ENCODE measurements around the gene GAS1. TPM values are rescaled to one million over a fixed set of nuclear protein-coding genes. Genes with fewer than 3 reads are reported as not detected.

GAS1 gene
- total RNA-seq, 2 experiments from 2014 or later = 0.59 to 0.69 TPM

GRCh38 chr9:86903734-86904085 is 43.6 kb downstream of the GAS1 start:
- H3K4me3 ChIP-seq (ENCODE audit: low read length) = no peak overlapping the region
- ATAC-seq (ENCODE audit: poor library complexity) (no peak), DNase-seq (no peak)
- intact Hi-C loops (cut with DNase I, micrococcal nuclease) = no loop called here
- no peak overlapping the region for H3K27ac Mint-ChIP-seq
- no peak for TF ChIP-seq CTCF (IDR thresholded peaks at IDR 0.05)
- H3K27me3 ChIP-seq (ENCODE audit: control insufficient read depth in 1 of 2, insufficient read depth in 2 of 2, low read length in 2 of 2) = peaks cover 14 to 44% of the 10 kb centered on the region in 2 experiments
- peaks cover 0 to 3% of the 10 kb centered on the region in 2 experiments for H3K9me3 ChIP-seq (ENCODE audit: control insufficient read depth in 1 of 2, insufficient read depth in 1 of 2, low read length in 2 of 2)
- peaks cover 10% of the 10 kb centered on the region for H3K4me1 Mint-ChIP-seq (ENCODE audit: low read depth)
- no peaks in the 10 kb centered on the region for H3K9me3 Mint-ChIP-seq
- H3K27me3 Mint-ChIP-seq = peaks cover 59% of the 10 kb centered on the region
- ChIA-PET POLR2A (no interaction called here), CTCF (no interaction called here)
- no peaks in the 10 kb centered on the region for H3K36me3 ChIP-seq (ENCODE audit: insufficient read depth, low read length)
- H3K4me3 Mint-ChIP-seq = no peak overlapping the region
- no peaks in the 10 kb centered on the region for H3K4me1 ChIP-seq (ENCODE audit: insufficient read depth, low read length)
- H3K36me3 Mint-ChIP-seq (ENCODE audit: low read depth) = no peaks in the 10 kb centered on the region
- no peak overlapping the region for H3K27ac ChIP-seq (ENCODE audit: low read depth in 1 of 2, low read length in 2 of 2)

GRCh38 chr9:86902991-86903733 is 44.1 kb downstream of the GAS1 start:
- H3K9me3 ChIP-seq (ENCODE audit: control insufficient read depth in 1 of 2, insufficient read depth in 1 of 2, low read length in 2 of 2) = peaks cover 0 to 3% of the 10 kb centered on the region in 2 experiments
- H3K4me1 Mint-ChIP-seq (ENCODE audit: low read depth) = peaks cover 10% of the 10 kb centered on the region
- DNase-seq = no peak
- H3K9me3 Mint-ChIP-seq = no peaks in the 10 kb centered on the region
- POLR2A ChIA-PET = interaction anchor here (0.6 kb wide), 1 partner anchor 28 kb away, joined by 3 read pairs; no protein-coding TSS in a partner anchor
- no peak overlapping the region for H3K4me3 ChIP-seq (ENCODE audit: low read length)
- ATAC-seq (ENCODE audit: poor library complexity) = no peak
- peaks cover 59% of the 10 kb centered on the region for H3K27me3 Mint-ChIP-seq
- H3K4me1 ChIP-seq (ENCODE audit: insufficient read depth, low read length) = no peaks in the 10 kb centered on the region
- H3K36me3 ChIP-seq (ENCODE audit: insufficient read depth, low read length) = no peaks in the 10 kb centered on the region
- intact Hi-C loops (cut with DNase I, micrococcal nuclease) = no loop called here
- TF ChIP-seq CTCF (IDR thresholded peaks at IDR 0.05) = no peak
- CTCF ChIA-PET = no interaction called here
- H3K4me3 Mint-ChIP-seq = no peak overlapping the region
- no peaks in the 10 kb centered on the region for H3K36me3 Mint-ChIP-seq (ENCODE audit: low read depth)
- no peak overlapping the region for H3K27ac ChIP-seq (ENCODE audit: low read depth in 1 of 2, low read length in 2 of 2)
- H3K27me3 ChIP-seq (ENCODE audit: control insufficient read depth in 1 of 2, insufficient read depth in 2 of 2, low read length in 2 of 2) = peaks cover 14 to 44% of the 10 kb centered on the region in 2 experiments
- no peak overlapping the region for H3K27ac Mint-ChIP-seq

- CTCF ChIA-PET = no interaction called here
- TF ChIP-seq CTCF (IDR thresholded peaks at IDR 0.05) = no peak
- Histone ChIP-seq H3K27ac (ENCODE audit: low read depth in 1 of 2, low read length in 2 of 2) (no peak overlapping the region), H3K4me1 (ENCODE audit: insufficient read depth, low read length) (no peaks in the 10 kb centered on the region), H3K9me3 (ENCODE audit: control insufficient read depth in 1 of 2, insufficient read depth in 1 of 2, low read length in 2 of 2) (peaks cover 0 to 3% of the 10 kb centered on the region in 2 experiments), H3K27me3 (ENCODE audit: control insufficient read depth in 1 of 2, insufficient read depth in 2 of 2, low read length in 2 of 2) (peaks cover 14 to 44% of the 10 kb centered on the region in 2 experiments), H3K36me3 (ENCODE audit: insufficient read depth, low read length) (no peaks in the 10 kb centered on the region), H3K4me3 (ENCODE audit: low read length) (no peak overlapping the region)
- DNase-seq (no peak), ATAC-seq (ENCODE audit: poor library complexity) (no peak)
- H3K9me3 Mint-ChIP-seq = no peaks in the 10 kb centered on the region
- no peak overlapping the region for H3K4me3 Mint-ChIP-seq
- H3K36me3 Mint-ChIP-seq (ENCODE audit: low read depth) = no peaks in the 10 kb centered on the region
- intact Hi-C loops (cut with DNase I, micrococcal nuclease) = no loop called here
- no peak overlapping the region for H3K27ac Mint-ChIP-seq
- peaks cover 10% of the 10 kb centered on the region for H3K4me1 Mint-ChIP-seq (ENCODE audit: low read depth)
- peaks cover 57% of the 10 kb centered on the region for H3K27me3 Mint-ChIP-seq
- POLR2A ChIA-PET = interaction anchor here (0.6 kb wide), 1 partner anchor 28 kb away, joined by 3 read pairs; no protein-coding TSS in a partner anchor
Observed at GRCh38 chr9:86902586-86902985, 44.7 kb downstream of the GAS1 start.
